GM23338 (cell line): ENCODE measurements around the gene KXD1. TPM values are rescaled to one million over a fixed set of nuclear protein-coding genes. Genes with fewer than 3 reads are reported as not detected.
A peak's percentile ranks its signal among the peaks of the same experiment; 100 is the strongest.

Experiments used
- ATAC-seq: fragments of 200-7000 bp; cut with Tn5 transposase; 3 replicates; pipeline ENCODE4 v1.9.1; 2020
- DNase-seq: peaks from one replicate; pipeline ENCODE4 v3.0.0-alpha.2; 2015; ENCODE audit warnings: low spot score
- H2AFZ ChIP-seq: fragments of 200-600 bp; sonication (generic); 2 replicates; pipeline ENCODE4 v1.8.0; 2016; ENCODE audit warnings: antibody characterized with exemption, mild to moderate bottlenecking, moderate library complexity
- H3F3A ChIP-seq: fragments of 200-600 bp; sonication (generic); replicated peaks from 2 replicates; pipeline ENCODE4 v1.8.0; 2017; ENCODE audit warnings: antibody characterized with exemption, mixed run types, low read depth
- H3K27ac ChIP-seq: fragments of 200-600 bp; sonication (generic); 2 replicates; pipeline ENCODE4 v1.6.1; 2016; ENCODE audit warnings: low read depth
- H3K27me3 ChIP-seq: fragments of 200-600 bp; sonication (generic); 2 replicates; pipeline ENCODE4 v1.8.0; 2016; ENCODE audit warnings: mild to moderate bottlenecking, mixed run types, moderate library complexity; ENCODE audit not compliant: insufficient read depth
- H3K36me3 ChIP-seq: fragments of 200-600 bp; sonication (generic); 2 replicates; pipeline ENCODE4 v1.8.0; 2016; ENCODE audit warnings: mild to moderate bottlenecking; ENCODE audit not compliant: insufficient read depth
- H3K4me1 ChIP-seq: fragments of 200-600 bp; sonication (generic); 2 replicates; pipeline ENCODE4 v1.8.0; 2016; ENCODE audit warnings: mild to moderate bottlenecking, moderate library complexity; ENCODE audit not compliant: insufficient read depth
- H3K4me2 ChIP-seq: fragments of 200-600 bp; sonication (generic); 2 replicates; pipeline ENCODE4 v1.7.1; 2017; ENCODE audit warnings: mixed run types
- H3K4me3 ChIP-seq: fragments of 200-600 bp; sonication (generic); 2 replicates; pipeline ENCODE4 v1.6.1; 2016; ENCODE audit warnings: mixed run types
- H3K79me2 ChIP-seq: fragments of 200-600 bp; sonication (generic); replicated peaks from 2 replicates; pipeline ENCODE4 v1.8.0; 2017; ENCODE audit warnings: mild to moderate bottlenecking; ENCODE audit not compliant: insufficient read depth
- H3K9me2 ChIP-seq: fragments of 200-600 bp; sonication (generic); 2 replicates; pipeline ENCODE4 v1.8.0; 2017; ENCODE audit not compliant: insufficient read depth
- H4K20me1 ChIP-seq: fragments of 200-600 bp; sonication (generic); replicated peaks from 2 replicates; pipeline ENCODE4 v1.8.0; 2017; ENCODE audit warnings: mild to moderate bottlenecking; ENCODE audit not compliant: insufficient read depth
- H3K27ac Mint-ChIP-seq: 2 replicates; pipeline ENCODE4 v1.8.0; 2020; ENCODE audit warnings: inconsistent platforms, mild to moderate bottlenecking, moderate library complexity, mixed read lengths
- H3K27me3 Mint-ChIP-seq: 3 replicates; pipeline ENCODE4 v1.8.0; 2022; ENCODE audit warnings: low read depth, mild to moderate bottlenecking, moderate library complexity, mixed read lengths, inconsistent platforms; ENCODE audit not compliant: insufficient read depth, poor library complexity
- H3K36me3 Mint-ChIP-seq: 3 replicates; pipeline ENCODE4 v1.8.0; 2021; ENCODE audit warnings: low read depth, mild to moderate bottlenecking, inconsistent platforms, moderate library complexity, mixed read lengths
- H3K4me1 Mint-ChIP-seq: 3 replicates; pipeline ENCODE4 v1.8.0; 2020; ENCODE audit warnings: mild to moderate bottlenecking, inconsistent platforms, mixed read lengths
- H3K4me3 Mint-ChIP-seq: 3 replicates; pipeline ENCODE4 v1.8.0; 2021; ENCODE audit warnings: moderate library complexity, mild to moderate bottlenecking, inconsistent platforms, mixed read lengths
- H3K9me3 Mint-ChIP-seq: 3 replicates; pipeline ENCODE4 v1.8.0; 2020; ENCODE audit warnings: moderate library complexity, mild to moderate bottlenecking, inconsistent platforms, mixed read lengths
- CREB1 ChIP-seq: fragments of 250-450 bp; sonication (Bioruptor Pico); IDR thresholded peaks from 2 replicates; pipeline ENCODE4 v1.5.0; 2020; ENCODE audit warnings: low read depth, mild to moderate bottlenecking, moderate library complexity
- ETS1 ChIP-seq: IDR thresholded peaks from 2 replicates; pipeline ENCODE4 v1.6.1; 2016; ENCODE audit warnings: antibody characterized with exemption
- EZH2 ChIP-seq: fragments of 200-600 bp; sonication (generic); IDR thresholded peaks from one replicate; pipeline ENCODE4 v1.8.0; 2017; ENCODE audit warnings: antibody characterized with exemption, mild to moderate bottlenecking, low read depth; ENCODE audit not compliant: unreplicated experiment
- EZH2phosphoT487 ChIP-seq: fragments of 200-600 bp; sonication (generic); IDR thresholded peaks from one replicate; pipeline ENCODE4 v1.8.1; 2018; ENCODE audit warnings: antibody characterized with exemption; ENCODE audit not compliant: unreplicated experiment
- JUNB ChIP-seq: IDR thresholded peaks from one replicate; pipeline ENCODE4 v1.6.1; 2016; ENCODE audit warnings: antibody characterized with exemption; ENCODE audit not compliant: unreplicated experiment
- POLR2AphosphoS5 ChIP-seq: IDR thresholded peaks from 2 replicates; pipeline ENCODE4 v1.6.1; 2016; ENCODE audit warnings: antibody characterized with exemption, low read depth
- STAT1 ChIP-seq: IDR thresholded peaks from one replicate; pipeline ENCODE4 v1.6.1; 2016; ENCODE audit warnings: antibody characterized with exemption; ENCODE audit not compliant: unreplicated experiment
- ZNF114 ChIP-seq: fragments of 250-450 bp; sonication (Bioruptor Pico); IDR thresholded peaks from 2 replicates; pipeline ENCODE4 v1.5.0; 2020; ENCODE audit warnings: mild to moderate bottlenecking, moderate library complexity
- polyA plus RNA-seq: library from polyadenylated mRNA; unstranded; fragments of >200 nt; fragmentation: Nextera tagmentation; extraction: Ambion mirVana; gene quantifications from 2 replicates; pipeline ENCODE4 v1.2.1, GENCODE V29; 2016
- total RNA-seq: library from RNA; depleted of rRNA; stranded (reverse); fragments of >200 nt; shearing (Covaris generic); gene quantifications from 2 replicates; pipeline ENCODE4 v1.2.3, GENCODE V29; 2014
- TF ChIP-seq, protein P1 (sequence below), 2 experiments: fragments of 200-600 bp in 1 of 2; sonication (generic) in 1 of 2; conservative IDR thresholded peaks; 2 replicates each; pipeline versions ENCODE4 v1.5.1 to v1.6.1; 2016 to 2017; ENCODE audit warnings: antibody characterized with exemption in 2 of 2, low read depth in 2 of 2, mild to moderate bottlenecking in 2 of 2, moderate library complexity in 1 of 2

The KXD1 gene
- total and polyA plus RNA-seq, 2 experiments from 2014 or later, result 108 to 164 TPM

DNA sequence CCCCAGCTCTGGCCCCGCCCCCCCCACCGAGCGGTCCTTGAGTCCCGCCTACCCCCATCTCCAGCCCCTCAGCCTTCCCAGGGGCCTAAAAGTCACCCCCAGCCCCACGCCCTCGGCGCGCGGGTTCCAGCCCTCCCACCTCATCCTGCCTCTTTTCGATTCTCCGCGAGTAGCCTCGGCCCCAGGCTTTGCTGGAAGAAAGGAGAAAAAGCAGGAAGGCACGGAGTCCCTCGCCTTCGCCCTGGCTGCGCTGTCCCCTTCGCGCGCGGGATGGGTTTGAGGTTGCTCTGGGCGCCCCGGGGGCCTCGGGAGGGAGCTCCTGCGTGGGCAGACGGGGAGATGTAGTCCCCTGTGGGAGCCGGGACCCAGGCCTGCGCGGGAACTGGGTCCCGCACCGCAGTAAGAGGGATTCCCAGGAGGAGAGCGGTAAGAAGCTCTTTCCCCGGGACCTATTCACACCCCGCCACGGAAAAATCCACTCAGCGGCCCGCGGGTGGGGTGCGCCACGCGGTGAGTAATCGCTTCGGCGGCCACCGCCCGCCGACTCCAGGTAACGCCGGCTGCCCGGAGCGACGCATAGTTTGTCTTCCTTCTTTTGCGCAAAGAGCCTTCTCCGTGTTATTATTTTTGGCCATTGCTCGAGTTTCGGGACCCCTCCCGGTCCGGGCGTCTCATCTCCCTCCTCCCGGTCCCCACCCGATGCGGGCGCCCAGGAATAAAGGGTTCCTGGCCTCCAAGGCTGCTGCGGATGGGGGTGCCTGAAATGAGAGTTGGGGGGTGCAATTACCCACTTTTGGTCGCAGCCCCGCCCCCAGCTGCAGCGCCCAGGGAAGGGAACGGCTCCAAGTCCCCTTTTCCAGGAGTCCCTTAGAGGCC is 49.8 kb downstream of the KXD1 start:
- Histone ChIP-seq H3K36me3 (no peaks in the 10 kb centered on the region), H3K79me2 (no peaks in the 10 kb centered on the region), H3K4me3 (peak overlapping the region; percentile 52), H3K9me2 (no peaks in the 10 kb centered on the region), H3F3A (peaks cover 37% of the 10 kb centered on the region), H3K4me2 (peak overlapping the region; percentile 84), H4K20me1 (0 out of 2 replicates have a peak, but pooled peaks cover 7% of the 10 kb centered on the region), H3K27ac (no peak overlapping the region), H3K4me1 (peaks cover 59% of the 10 kb centered on the region), H2AFZ (no peak overlapping the region; the same call in 1 of the 2 replicates), H3K27me3 (peaks cover 96% of the 10 kb centered on the region)
- ATAC-seq (no peak), DNase-seq (peak; percentile 65)
- TF ChIP-seq ZNF114 (CRISPR knock-in tag) (no peak), POLR2AphosphoS5 (no peak), EZH2 (peak; percentile 89)
- Mint-ChIP-seq H3K36me3 (peaks cover 2% of the 10 kb centered on the region; the same call in 1 of the 3 replicates), H3K4me1 (peaks cover 48% of the 10 kb centered on the region), H3K9me3 (no peaks in the 10 kb centered on the region; the same call in 2 of the 3 replicates), H3K27me3 (peaks cover 82% of the 10 kb centered on the region), H3K4me3 (peak overlapping the region; percentile 62), H3K27ac (no peak overlapping the region)

DNA sequence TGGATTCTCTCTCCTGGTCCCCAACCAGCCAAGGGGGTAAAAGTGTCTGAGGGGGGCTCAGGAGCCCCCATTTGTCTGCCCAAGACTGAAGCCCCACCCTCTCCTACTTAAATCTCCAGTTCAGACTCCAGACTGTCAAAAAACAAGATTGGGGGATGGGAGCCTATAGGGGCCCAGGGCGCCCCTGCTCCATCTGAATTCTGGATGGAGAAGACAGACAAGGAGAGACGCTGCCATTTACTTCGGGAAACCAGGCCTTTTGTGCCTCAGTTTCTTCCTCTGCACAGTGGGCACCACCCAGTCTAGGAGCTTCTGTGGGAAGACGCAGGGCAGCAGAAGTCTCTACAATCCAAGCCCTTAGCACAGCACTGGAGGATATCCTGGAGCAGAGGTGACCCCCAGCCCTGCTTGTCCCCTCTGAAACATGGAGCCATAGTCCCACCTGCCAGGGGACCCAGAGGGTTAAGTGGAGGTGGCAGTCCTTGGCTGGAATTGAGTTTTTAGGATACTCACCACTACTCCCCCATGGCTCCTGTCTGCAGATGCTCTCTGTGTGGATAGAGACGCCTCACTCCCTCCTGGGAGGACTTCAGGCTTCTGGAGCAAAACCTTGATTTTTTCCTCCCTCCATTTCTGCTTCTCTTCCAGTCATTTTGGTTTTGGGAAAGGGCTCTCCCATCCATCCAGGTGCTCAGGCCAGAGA is 50.6 kb downstream of the KXD1 start:
- peaks cover 32% of the 10 kb centered on the region for H3F3A ChIP-seq
- H3K4me2 ChIP-seq, result peak overlapping the region; percentile 84

More for the DNA sequence above, 50.6 kb downstream of the KXD1 start:
- H2AFZ ChIP-seq, result no peak overlapping the region
- peaks cover 46% of the 10 kb centered on the region for H3K4me1 Mint-ChIP-seq
- peaks cover 96% of the 10 kb centered on the region for H3K27me3 ChIP-seq
- H3K4me1 ChIP-seq, result peaks cover 54% of the 10 kb centered on the region
- no peaks in the 10 kb centered on the region for H3K79me2 ChIP-seq
- TF ChIP-seq CREB1 (CRISPR knock-in tag) (no peak), JUNB (no peak), POLR2AphosphoS5 (no peak), EZH2phosphoT487 (no peak), ETS1 (no peak), STAT1 (no peak), EZH2 (peak; percentile 33), ZNF114 (CRISPR knock-in tag) (no peak)
- TF ChIP-seq, protein P1, sequence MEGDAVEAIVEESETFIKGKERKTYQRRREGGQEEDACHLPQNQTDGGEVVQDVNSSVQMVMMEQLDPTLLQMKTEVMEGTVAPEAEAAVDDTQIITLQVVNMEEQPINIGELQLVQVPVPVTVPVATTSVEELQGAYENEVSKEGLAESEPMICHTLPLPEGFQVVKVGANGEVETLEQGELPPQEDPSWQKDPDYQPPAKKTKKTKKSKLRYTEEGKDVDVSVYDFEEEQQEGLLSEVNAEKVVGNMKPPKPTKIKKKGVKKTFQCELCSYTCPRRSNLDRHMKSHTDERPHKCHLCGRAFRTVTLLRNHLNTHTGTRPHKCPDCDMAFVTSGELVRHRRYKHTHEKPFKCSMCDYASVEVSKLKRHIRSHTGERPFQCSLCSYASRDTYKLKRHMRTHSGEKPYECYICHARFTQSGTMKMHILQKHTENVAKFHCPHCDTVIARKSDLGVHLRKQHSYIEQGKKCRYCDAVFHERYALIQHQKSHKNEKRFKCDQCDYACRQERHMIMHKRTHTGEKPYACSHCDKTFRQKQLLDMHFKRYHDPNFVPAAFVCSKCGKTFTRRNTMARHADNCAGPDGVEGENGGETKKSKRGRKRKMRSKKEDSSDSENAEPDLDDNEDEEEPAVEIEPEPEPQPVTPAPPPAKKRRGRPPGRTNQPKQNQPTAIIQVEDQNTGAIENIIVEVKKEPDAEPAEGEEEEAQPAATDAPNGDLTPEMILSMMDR (conservative IDR thresholded peaks at IDR 0.05; ENCODE audit: low read depth in 2 of 2), result no peak
- H3K27me3 Mint-ChIP-seq, result peaks cover 80% of the 10 kb centered on the region
- H3K27ac ChIP-seq, result no peak overlapping the region
- H3K9me2 ChIP-seq, result no peaks in the 10 kb centered on the region
- H3K36me3 Mint-ChIP-seq, result peaks cover 2% of the 10 kb centered on the region; the same call in 1 of the 3 replicates
- no peaks in the 10 kb centered on the region for H3K36me3 ChIP-seq
- ATAC-seq, result no peak
- DNase-seq, result peak; percentile 39
- H3K9me3 Mint-ChIP-seq, result no peaks in the 10 kb centered on the region; the same call in 2 of the 3 replicates
- H3K4me3 Mint-ChIP-seq, result peak overlapping the region; percentile 62
- peak overlapping the region; percentile 52 for H3K4me3 ChIP-seq
- no peak overlapping the region for H3K27ac Mint-ChIP-seq
- no peaks in the 10 kb centered on the region for H4K20me1 ChIP-seq
